Measurements from ENCODE around the gene LIX1L. TPM values are rescaled to one million over a fixed set of nuclear protein-coding genes. Genes with fewer than 3 reads are reported as not detected.

The LIX1L gene
- polyA plus RNA-seq, 2 of the 4 experiments (the other 2 are of a cell fraction), result 10.5 to 35.8 TPM

DNA sequence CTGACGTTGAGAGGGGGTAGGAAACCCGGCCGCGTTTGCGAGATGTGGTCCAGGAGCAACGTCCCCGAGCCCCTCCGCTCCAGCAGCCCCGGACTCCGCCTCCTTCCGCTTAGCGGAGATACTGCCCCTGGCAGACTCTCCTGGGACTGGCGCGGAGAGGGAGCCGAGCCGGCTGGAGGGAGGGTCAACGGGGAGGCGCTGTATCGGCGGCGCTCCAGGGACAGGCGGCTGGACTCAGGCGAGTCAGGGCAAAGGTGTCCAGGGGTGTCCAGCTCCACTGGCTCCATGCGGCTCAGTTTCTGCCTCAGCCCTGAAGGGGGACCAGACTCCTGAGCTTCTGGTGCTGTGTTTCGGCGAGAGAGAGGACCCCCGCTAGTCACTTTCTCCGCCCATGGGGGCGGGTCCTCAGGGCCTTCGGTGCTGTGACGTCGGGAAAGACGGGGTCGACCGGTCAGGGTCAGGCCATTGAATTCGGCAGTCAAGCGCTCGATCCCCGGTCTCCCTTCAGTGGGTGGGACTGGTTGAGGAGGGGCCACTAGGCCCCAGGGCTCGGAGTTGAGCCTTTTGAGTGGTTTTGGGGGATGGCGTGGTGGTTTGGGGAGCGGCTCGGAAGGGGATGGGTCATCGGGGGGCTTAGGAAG, 2.8 kb upstream of the LIX1L start:
- peak; percentile 45 to 70 for ATAC-seq
- peak overlapping the region; percentile 92 for H3K4me2 ChIP-seq

More for the DNA sequence above, 2.8 kb upstream of the LIX1L start:
- POLR2A ChIA-PET, result interaction anchor here (0.8 to 3.8 kb wide), 2 partner anchors 33 to 42 kb away, joined by 5 to 62 read pairs; partner anchors contain the start of genes PEX11B and RBM8A
- DNase-seq (ENCODE audit: low read depth in 1 of 2, low spot score in 1 of 2) (peak; percentile 67 to 91), FAIRE-seq (no peak)
- WGBS (ENCODE audit: missing lambda C conversion rate), result 4% methylated on average over 21 of the region's 44 CpGs
- TF ChIP-seq POLR2AphosphoS2 (conservative IDR thresholded peaks at IDR 0.05; ENCODE audit: low read length) (no peak), RARB (CRISPR knock-in tag; IDR thresholded peaks at IDR 0.05) (0 out of 2 replicates have a peak, but pooled peaks have one; percentile 37), RCOR1 (IDR thresholded peaks at IDR 0.05; ENCODE audit: low read depth, low read length) (no peak), SREBF2 (IDR thresholded peaks at IDR 0.05) (no peak), CHD4 (IDR thresholded peaks at IDR 0.05; ENCODE audit: borderline replicate concordance) (no peak), FOXS1 (CRISPR knock-in tag; IDR thresholded peaks at IDR 0.05) (no peak), ZFP36 (IDR thresholded peaks at IDR 0.05; ENCODE audit: borderline replicate concordance, partially characterized antibody) (no peak), ZC3H11A (IDR thresholded peaks at IDR 0.05) (no peak), MYC (IDR thresholded peaks at IDR 0.05; ENCODE audit: borderline replicate concordance, low read length) (no peak), POLR2A (IDR thresholded peaks at IDR 0.05; ENCODE audit: low read length) (peak; percentile 63), NPAS2 (CRISPR knock-in tag; IDR thresholded peaks at IDR 0.05; ENCODE audit: borderline replicate concordance) (no peak), EHMT2 (IDR thresholded peaks at IDR 0.05; ENCODE audit: low read depth) (no peak), JUN (IDR thresholded peaks at IDR 0.05) (peak in 1 of 2 experiments; percentile 55; a peak in 1 of 5 replicates), PHF8 (IDR thresholded peaks at IDR 0.05; ENCODE audit: borderline replicate concordance, low read depth) (peak; percentile 36), HOXA7 (CRISPR knock-in tag; IDR thresholded peaks at IDR 0.05) (no peak), GATA3 (IDR thresholded peaks at IDR 0.05; ENCODE audit: borderline replicate concordance) (no peak), TP53 (CRISPR knock-in tag; IDR thresholded peaks at IDR 0.05) (no peak), CBX2 (IDR thresholded peaks at IDR 0.05; ENCODE audit: borderline replicate concordance, low read depth) (no peak), MAZ (IDR thresholded peaks at IDR 0.05; ENCODE audit: borderline replicate concordance, low read depth, low read length) (no peak), ZNF302 (CRISPR knock-in tag; IDR thresholded peaks at IDR 0.05) (no peak), HOXB13 (CRISPR knock-in tag; IDR thresholded peaks at IDR 0.05; ENCODE audit: low read depth) (no peak), NR3C1 (IDR thresholded peaks at IDR 0.05) (no peak), NFE2L2 (conservative IDR thresholded peaks at IDR 0.05; ENCODE audit: low read length) (no peak), ZSCAN20 (CRISPR knock-in tag; IDR thresholded peaks at IDR 0.05) (no peak), FOSL2 (IDR thresholded peaks at IDR 0.05) (no peak), FOSL2 (CRISPR knock-in tag; IDR thresholded peaks at IDR 0.05) (no peak), HEYL (CRISPR knock-in tag; IDR thresholded peaks at IDR 0.05) (no peak), TFCP2L1 (CRISPR knock-in tag; IDR thresholded peaks at IDR 0.05) (no peak), CBX8 (IDR thresholded peaks at IDR 0.05) (no peak)
- TF ChIP-seq, protein P1, sequence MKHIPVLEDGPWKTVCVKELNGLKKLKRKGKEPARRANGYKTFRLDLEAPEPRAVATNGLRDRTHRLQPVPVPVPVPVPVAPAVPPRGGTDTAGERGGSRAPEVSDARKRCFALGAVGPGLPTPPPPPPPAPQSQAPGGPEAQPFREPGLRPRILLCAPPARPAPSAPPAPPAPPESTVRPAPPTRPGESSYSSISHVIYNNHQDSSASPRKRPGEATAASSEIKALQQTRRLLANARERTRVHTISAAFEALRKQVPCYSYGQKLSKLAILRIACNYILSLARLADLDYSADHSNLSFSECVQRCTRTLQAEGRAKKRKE (CRISPR knock-in tag; IDR thresholded peaks at IDR 0.05; ENCODE audit: low read depth), result no peak
- TF ChIP-seq, protein P2, sequence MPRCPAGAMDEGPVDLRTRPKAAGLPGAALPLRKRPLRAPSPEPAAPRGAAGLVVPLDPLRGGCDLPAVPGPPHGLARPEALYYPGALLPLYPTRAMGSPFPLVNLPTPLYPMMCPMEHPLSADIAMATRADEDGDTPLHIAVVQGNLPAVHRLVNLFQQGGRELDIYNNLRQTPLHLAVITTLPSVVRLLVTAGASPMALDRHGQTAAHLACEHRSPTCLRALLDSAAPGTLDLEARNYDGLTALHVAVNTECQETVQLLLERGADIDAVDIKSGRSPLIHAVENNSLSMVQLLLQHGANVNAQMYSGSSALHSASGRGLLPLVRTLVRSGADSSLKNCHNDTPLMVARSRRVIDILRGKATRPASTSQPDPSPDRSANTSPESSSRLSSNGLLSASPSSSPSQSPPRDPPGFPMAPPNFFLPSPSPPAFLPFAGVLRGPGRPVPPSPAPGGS (IDR thresholded peaks at IDR 0.05), result peak; percentile 15; the same call in 1 of the 3 replicates
- TF ChIP-seq, protein P3, sequence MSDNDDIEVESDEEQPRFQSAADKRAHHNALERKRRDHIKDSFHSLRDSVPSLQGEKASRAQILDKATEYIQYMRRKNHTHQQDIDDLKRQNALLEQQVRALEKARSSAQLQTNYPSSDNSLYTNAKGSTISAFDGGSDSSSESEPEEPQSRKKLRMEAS (IDR thresholded peaks at IDR 0.05), result 0 out of 2 replicates have a peak, but pooled peaks have one; percentile 17
- TF ChIP-seq, protein P4, sequence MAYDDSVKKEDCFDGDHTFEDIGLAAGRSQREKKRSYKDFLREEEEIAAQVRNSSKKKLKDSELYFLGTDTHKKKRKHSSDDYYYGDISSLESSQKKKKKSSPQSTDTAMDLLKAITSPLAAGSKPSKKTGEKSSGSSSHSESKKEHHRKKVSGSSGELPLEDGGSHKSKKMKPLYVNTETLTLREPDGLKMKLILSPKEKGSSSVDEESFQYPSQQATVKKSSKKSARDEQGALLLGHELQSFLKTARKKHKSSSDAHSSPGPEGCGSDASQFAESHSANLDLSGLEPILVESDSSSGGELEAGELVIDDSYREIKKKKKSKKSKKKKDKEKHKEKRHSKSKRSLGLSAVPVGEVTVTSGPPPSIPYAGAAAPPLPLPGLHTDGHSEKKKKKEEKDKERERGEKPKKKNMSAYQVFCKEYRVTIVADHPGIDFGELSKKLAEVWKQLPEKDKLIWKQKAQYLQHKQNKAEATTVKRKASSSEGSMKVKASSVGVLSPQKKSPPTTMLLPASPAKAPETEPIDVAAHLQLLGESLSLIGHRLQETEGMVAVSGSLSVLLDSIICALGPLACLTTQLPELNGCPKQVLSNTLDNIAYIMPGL (CRISPR knock-in tag; IDR thresholded peaks at IDR 0.05; ENCODE audit: borderline replicate concordance), result no peak
- TF ChIP-seq, protein P5, sequence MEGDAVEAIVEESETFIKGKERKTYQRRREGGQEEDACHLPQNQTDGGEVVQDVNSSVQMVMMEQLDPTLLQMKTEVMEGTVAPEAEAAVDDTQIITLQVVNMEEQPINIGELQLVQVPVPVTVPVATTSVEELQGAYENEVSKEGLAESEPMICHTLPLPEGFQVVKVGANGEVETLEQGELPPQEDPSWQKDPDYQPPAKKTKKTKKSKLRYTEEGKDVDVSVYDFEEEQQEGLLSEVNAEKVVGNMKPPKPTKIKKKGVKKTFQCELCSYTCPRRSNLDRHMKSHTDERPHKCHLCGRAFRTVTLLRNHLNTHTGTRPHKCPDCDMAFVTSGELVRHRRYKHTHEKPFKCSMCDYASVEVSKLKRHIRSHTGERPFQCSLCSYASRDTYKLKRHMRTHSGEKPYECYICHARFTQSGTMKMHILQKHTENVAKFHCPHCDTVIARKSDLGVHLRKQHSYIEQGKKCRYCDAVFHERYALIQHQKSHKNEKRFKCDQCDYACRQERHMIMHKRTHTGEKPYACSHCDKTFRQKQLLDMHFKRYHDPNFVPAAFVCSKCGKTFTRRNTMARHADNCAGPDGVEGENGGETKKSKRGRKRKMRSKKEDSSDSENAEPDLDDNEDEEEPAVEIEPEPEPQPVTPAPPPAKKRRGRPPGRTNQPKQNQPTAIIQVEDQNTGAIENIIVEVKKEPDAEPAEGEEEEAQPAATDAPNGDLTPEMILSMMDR (IDR thresholded peaks at IDR 0.05), result no peak; the same call in 2 of the 3 replicates
- TF ChIP-seq, protein P6, sequence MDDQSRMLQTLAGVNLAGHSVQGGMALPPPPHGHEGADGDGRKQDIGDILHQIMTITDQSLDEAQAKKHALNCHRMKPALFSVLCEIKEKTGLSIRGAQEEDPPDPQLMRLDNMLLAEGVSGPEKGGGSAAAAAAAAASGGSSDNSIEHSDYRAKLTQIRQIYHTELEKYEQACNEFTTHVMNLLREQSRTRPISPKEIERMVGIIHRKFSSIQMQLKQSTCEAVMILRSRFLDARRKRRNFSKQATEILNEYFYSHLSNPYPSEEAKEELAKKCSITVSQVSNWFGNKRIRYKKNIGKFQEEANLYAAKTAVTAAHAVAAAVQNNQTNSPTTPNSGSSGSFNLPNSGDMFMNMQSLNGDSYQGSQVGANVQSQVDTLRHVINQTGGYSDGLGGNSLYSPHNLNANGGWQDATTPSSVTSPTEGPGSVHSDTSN (IDR thresholded peaks at IDR 0.05), result no peak
- TF ChIP-seq, protein P7, sequence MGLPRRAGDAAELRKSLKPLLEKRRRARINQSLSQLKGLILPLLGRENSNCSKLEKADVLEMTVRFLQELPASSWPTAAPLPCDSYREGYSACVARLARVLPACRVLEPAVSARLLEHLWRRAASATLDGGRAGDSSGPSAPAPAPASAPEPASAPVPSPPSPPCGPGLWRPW (IDR thresholded peaks at IDR 0.05), result no peak
- H3K27ac ChIP-seq, result peak overlapping the region; percentile 82 to 85
- H3K4me1 ChIP-seq, result peaks cover 58% of the 10 kb centered on the region
- H3K9me3 ChIP-seq, result no peaks in the 10 kb centered on the region
- CTCF ChIA-PET, result interaction anchor here (1.8 kb wide), 1 partner anchor 47 kb away, joined by 4 read pairs; no protein-coding TSS in a partner anchor
- H3K4me3 ChIP-seq, result peak overlapping the region; percentile 73

All from A549 (cell line).